Activated CD4-positive, alpha-beta memory T cell treated with anti-CD3 and anti-CD28 coated beads, Interleukin-2, amount 10 ng/mL, durations not matched to agents 7 days and 5 days (primary cell): Measurements from ENCODE around the gene CROCC. TPM values are rescaled to one million over a fixed set of nuclear protein-coding genes. Genes with fewer than 3 reads are reported as not detected.

ENCODE experiments used
- CTCF ChIA-PET: fragments of 350-600 bp; sonication (Branson Sonifier 250); formaldehyde crosslinking; loops from one replicate; lab custom pipeline; 2021; ENCODE audit warnings: antibody characterized with exemption, inconsistent platforms; lab: Charles Lee
- POLR2A ChIA-PET: fragments of 350-600 bp; sonication (Branson Sonifier 250); formaldehyde crosslinking; loops from one replicate; lab custom pipeline; 2021; ENCODE audit warnings: antibody characterized with exemption; lab: Charles Lee
- DNase-seq: peaks from one replicate; pipeline ENCODE4 v3.0.0-alpha.2; 2020
- H3K27ac Mint-ChIP-seq: one replicate; pipeline ENCODE4 v1.8.0; 2021; ENCODE audit warnings: mild to moderate bottlenecking, mixed read lengths
- H3K27me3 Mint-ChIP-seq: one replicate; pipeline ENCODE4 v1.8.0; 2021; ENCODE audit warnings: mixed read lengths
- H3K36me3 Mint-ChIP-seq: one replicate; pipeline ENCODE4 v1.8.0; 2021; ENCODE audit warnings: low read depth, mixed read lengths
- H3K4me1 Mint-ChIP-seq: one replicate; pipeline ENCODE4 v1.8.0; 2021; ENCODE audit warnings: mixed read lengths
- H3K4me3 Mint-ChIP-seq: one replicate; pipeline ENCODE4 v1.8.0; 2021; ENCODE audit warnings: mild to moderate bottlenecking, mixed read lengths
- H3K9me3 Mint-ChIP-seq: one replicate; pipeline ENCODE4 v1.8.0; 2021; ENCODE audit warnings: mixed read lengths
- total RNA-seq, 2 experiments: library from RNA; stranded (reverse); gene quantifications; one replicate each; pipeline ENCODE4 v1.2.3, GENCODE V29; 2021

CROCC gene
- total RNA-seq, 2 experiments from 2014 or later, result 18.3 to 18.8 TPM

GRCh38 chr1:17011092-17011438 lies 89.3 kb downstream of the CROCC start:
- Mint-ChIP-seq H3K4me3 (peak overlapping the region; percentile 85), H3K9me3 (no peaks in the 10 kb centered on the region), H3K27ac (peak overlapping the region; percentile 61), H3K36me3 (peaks cover 5% of the 10 kb centered on the region), H3K27me3 (peaks cover 9% of the 10 kb centered on the region), H3K4me1 (peaks cover 34% of the 10 kb centered on the region)
- ChIA-PET CTCF (interaction anchor here (1.0 kb wide), 1 partner anchor 49 kb away, joined by 3 read pairs; no protein-coding TSS in a partner anchor), POLR2A (interaction anchor here (1.2 to 1.5 kb wide), 3 partner anchors 11 to 106 kb away, joined by 5 to 8 read pairs (median 7); no protein-coding TSS in a partner anchor)
- DNase-seq, result no peak

DNA sequence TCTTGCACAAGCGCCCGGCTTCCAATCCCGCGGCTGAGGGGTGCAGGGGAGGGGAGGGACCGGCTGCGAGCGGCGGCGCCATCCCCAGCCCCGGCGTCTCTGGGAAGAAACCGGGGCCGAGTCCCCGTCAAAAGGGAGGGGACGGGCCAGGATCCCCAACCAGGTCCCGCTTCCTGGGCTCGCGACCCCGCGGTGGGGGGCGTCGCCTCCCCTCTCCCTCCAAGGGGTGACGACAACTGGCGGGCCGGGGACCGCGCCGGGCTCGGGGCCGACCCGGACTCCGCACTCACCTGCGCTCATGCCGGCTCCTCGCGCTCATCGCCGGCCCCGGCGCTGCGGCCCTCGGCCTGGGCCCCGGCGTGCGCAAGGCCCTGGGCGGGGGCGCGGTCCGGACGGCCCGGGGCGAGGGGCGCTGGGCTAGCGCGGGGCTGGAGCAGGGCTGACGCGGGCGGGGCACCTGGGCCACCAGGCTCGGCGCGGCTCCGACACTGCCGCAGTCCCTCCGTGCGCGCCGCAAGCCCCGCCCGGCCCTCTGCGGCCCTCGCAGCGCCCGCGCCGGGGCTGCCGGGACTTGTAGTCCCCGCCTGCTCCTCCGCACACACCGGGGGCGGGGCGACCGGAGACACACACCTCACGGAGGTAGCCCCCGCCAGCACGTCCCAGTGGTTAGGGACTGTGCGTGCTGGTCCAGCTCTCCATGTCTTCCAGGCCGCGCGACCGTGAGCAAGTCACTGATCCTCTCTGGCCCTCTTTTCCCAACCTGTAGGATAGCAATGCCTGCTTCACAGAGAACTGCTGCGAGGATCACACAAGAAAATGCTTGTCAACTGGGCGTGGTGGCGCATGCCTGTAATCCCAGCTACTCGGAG lies 89.9 kb downstream of the CROCC start, which contains the start of gene ATP13A2:
Gene ATP13A2 (minus strand): TSS at position 490 of the 869 bp plus-strand sequence. CDS start 190 bp downstream, at position 300.
- Mint-ChIP-seq H3K4me3 (peak within 1 kb of the TSS; percentile 85), H3K4me1 (peaks cover 34% of the 10 kb centered on the region), H3K36me3 (peaks cover 5% of the 10 kb centered on the region), H3K27ac (peak within 1 kb of the TSS; percentile 61), H3K27me3 (peaks cover 9% of the 10 kb centered on the region), H3K9me3 (no peaks in the 10 kb centered on the region)
- peak; percentile 87 for DNase-seq
- ChIA-PET POLR2A (interaction anchor here (1.0 kb wide), 1 partner anchor 11 kb away, joined by 3 read pairs; no protein-coding TSS in a partner anchor), CTCF (interaction anchor here (1.9 kb wide), 1 partner anchor 51 kb away, joined by 5 read pairs; no protein-coding TSS in a partner anchor)

- peak overlapping the region; percentile 4 for H3K4me3 Mint-ChIP-seq
- peaks cover 5% of the 10 kb centered on the region for H3K36me3 Mint-ChIP-seq
- H3K27me3 Mint-ChIP-seq, result peaks cover 9% of the 10 kb centered on the region
- H3K9me3 Mint-ChIP-seq, result no peaks in the 10 kb centered on the region
- ChIA-PET CTCF (interaction anchor here (0.7 to 1.9 kb wide), 2 partner anchors 33 to 52 kb away, joined by 3 to 5 read pairs; no protein-coding TSS in a partner anchor), POLR2A (interaction anchor here (1.0 kb wide), 1 partner anchor 108 kb away, joined by 4 read pairs; no protein-coding TSS in a partner anchor)
- H3K27ac Mint-ChIP-seq, result no peak overlapping the region
- no peak for DNase-seq
- H3K4me1 Mint-ChIP-seq, result peaks cover 34% of the 10 kb centered on the region
Observed at GRCh38 chr1:17012775-17013490, 91.2 kb downstream of the CROCC start.

DNA sequence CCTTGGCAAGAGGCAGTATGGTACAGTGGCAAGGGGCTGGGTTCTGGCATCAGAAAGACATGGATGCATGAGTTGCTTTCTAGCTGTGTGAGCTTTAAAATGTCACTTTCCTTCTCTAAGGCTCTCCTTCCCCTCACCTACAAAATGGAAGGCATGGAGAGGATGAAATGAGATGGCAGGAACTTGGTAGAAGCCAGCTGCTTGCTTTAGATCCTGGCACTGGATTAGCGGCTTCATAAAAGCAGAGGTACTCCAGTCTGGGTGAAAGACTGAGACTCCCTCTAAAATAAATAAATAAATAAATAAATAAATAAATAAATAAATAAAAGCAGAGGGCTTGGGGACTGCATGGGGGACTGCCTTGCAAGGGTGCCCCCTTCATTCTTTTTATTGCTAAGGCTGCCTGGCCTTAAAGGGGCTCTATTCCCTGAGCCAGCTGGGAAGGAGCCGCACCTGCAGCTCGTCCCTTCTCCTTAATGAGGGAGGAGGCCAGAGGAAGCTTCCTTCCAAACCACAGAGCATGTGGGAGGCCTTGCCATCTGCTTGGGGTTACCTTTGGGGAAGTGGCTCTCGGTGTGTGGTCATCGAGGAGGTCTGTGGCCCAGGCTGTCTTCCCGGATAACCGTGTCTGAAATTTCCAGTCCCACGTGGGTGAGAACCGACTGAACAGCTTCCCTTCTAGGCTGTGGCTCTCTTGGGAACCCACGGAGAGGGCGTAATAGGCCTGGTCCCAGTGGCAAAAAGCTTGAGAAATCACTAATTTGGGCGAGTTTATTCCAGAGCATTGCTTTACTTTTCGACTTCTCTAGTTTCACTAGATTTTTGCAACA lies 92.0 kb downstream of the CROCC start:
- Mint-ChIP-seq H3K27ac (no peak overlapping the region), H3K27me3 (peaks cover 9% of the 10 kb centered on the region)
- CTCF ChIA-PET, result interaction anchor here (0.7 to 1.9 kb wide), 2 partner anchors 32 to 53 kb away, joined by 3 to 5 read pairs; no protein-coding TSS in a partner anchor

GRCh38 chr1:17014671-17015567 lies 93.2 kb downstream of the CROCC start:
- Mint-ChIP-seq H3K9me3 (no peaks in the 10 kb centered on the region), H3K4me1 (peaks cover 42% of the 10 kb centered on the region), H3K4me3 (no peak overlapping the region), H3K36me3 (peaks cover 22% of the 10 kb centered on the region), H3K27ac (no peak overlapping the region), H3K27me3 (peaks cover 9% of the 10 kb centered on the region)
- ChIA-PET CTCF (no interaction called here), POLR2A (no interaction called here)
- no peak for DNase-seq

More for the DNA sequence above, 92.0 kb downstream of the CROCC start:
- H3K4me3 Mint-ChIP-seq, result no peak overlapping the region
- no peak for DNase-seq
- no peaks in the 10 kb centered on the region for H3K9me3 Mint-ChIP-seq
- peaks cover 10% of the 10 kb centered on the region for H3K36me3 Mint-ChIP-seq
- POLR2A ChIA-PET, result interaction anchor here (1.0 kb wide), 1 partner anchor 109 kb away, joined by 4 read pairs; no protein-coding TSS in a partner anchor
- H3K4me1 Mint-ChIP-seq, result peaks cover 39% of the 10 kb centered on the region

DNA sequence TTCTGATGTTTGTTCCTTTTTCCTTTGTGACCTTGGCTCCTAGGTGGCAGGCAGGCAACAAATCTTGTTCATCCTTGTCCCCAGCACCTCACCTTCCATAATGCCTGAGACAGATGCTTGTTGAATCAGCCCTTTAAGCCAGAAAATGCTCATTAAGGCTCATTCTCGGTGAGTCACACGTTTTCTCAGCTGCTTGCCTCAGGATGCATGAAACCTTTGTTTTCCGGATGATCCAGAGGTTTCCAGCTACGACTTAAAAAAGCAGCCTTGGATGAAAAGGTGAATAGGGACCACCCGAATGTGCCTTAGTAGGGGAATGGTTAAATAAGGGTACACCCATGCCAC lies 94.6 kb downstream of the CROCC start:
- Mint-ChIP-seq H3K27ac (no peak overlapping the region), H3K4me1 (peaks cover 32% of the 10 kb centered on the region), H3K9me3 (no peaks in the 10 kb centered on the region), H3K27me3 (peaks cover 9% of the 10 kb centered on the region), H3K36me3 (peaks cover 31% of the 10 kb centered on the region), H3K4me3 (no peak overlapping the region)
- POLR2A ChIA-PET, result no interaction called here
- DNase-seq, result no peak
- CTCF ChIA-PET, result no interaction called here

- ChIA-PET CTCF (interaction anchor here (0.6 to 0.7 kb wide), 2 partner anchors 32 to 99 kb away, joined by 3 to 4 read pairs; no protein-coding TSS in a partner anchor), POLR2A (no interaction called here)
- Mint-ChIP-seq H3K27me3 (peaks cover 5% of the 10 kb centered on the region), H3K4me3 (no peak overlapping the region), H3K27ac (no peak overlapping the region), H3K9me3 (no peaks in the 10 kb centered on the region), H3K4me1 (peaks cover 26% of the 10 kb centered on the region), H3K36me3 (peaks cover 36% of the 10 kb centered on the region)
- DNase-seq, result no peak
Observed at GRCh38 chr1:17017435-17017834, 95.7 kb downstream of the CROCC start.

GRCh38 chr1:17018849-17019248 lies 97.1 kb downstream of the CROCC start:
- POLR2A ChIA-PET, result no interaction called here
- no peak for DNase-seq
- Mint-ChIP-seq H3K4me3 (no peak overlapping the region), H3K27me3 (no peaks in the 10 kb centered on the region), H3K27ac (peak overlapping the region; percentile 66), H3K9me3 (no peaks in the 10 kb centered on the region), H3K36me3 (peaks cover 44% of the 10 kb centered on the region), H3K4me1 (peaks cover 19% of the 10 kb centered on the region)
- CTCF ChIA-PET, result interaction anchor here (0.8 to 1.0 kb wide), 2 partner anchors 27 to 58 kb away, joined by 3 read pairs; no protein-coding TSS in a partner anchor

GRCh38 chr1:17020502-17020901 lies 98.8 kb downstream of the CROCC start:
- H3K27me3 Mint-ChIP-seq, result no peaks in the 10 kb centered on the region
- H3K36me3 Mint-ChIP-seq, result peaks cover 51% of the 10 kb centered on the region
- H3K4me3 Mint-ChIP-seq, result no peak overlapping the region
- peaks cover 15% of the 10 kb centered on the region for H3K4me1 Mint-ChIP-seq
- no peaks in the 10 kb centered on the region for H3K9me3 Mint-ChIP-seq
- ChIA-PET CTCF (interaction anchor here (0.5 kb wide), 1 partner anchor 105 kb away, joined by 3 read pairs; no protein-coding TSS in a partner anchor), POLR2A (no interaction called here)
- no peak overlapping the region for H3K27ac Mint-ChIP-seq
- DNase-seq, result no peak

- peaks cover 15% of the 10 kb centered on the region for H3K4me1 Mint-ChIP-seq
- no peak overlapping the region for H3K4me3 Mint-ChIP-seq
- H3K27me3 Mint-ChIP-seq, result no peaks in the 10 kb centered on the region
- DNase-seq, result no peak
- ChIA-PET CTCF (interaction anchor here (1.4 to 1.6 kb wide), 2 partner anchors 24 to 70 kb away, joined by 5 read pairs; no protein-coding TSS in a partner anchor), POLR2A (interaction anchor here (1.4 to 1.8 kb wide), 2 partner anchors 10 to 11 kb away, joined by 3 to 5 read pairs; partner anchors contain the start of gene ATP13A2)
- peaks cover 51% of the 10 kb centered on the region for H3K36me3 Mint-ChIP-seq
- no peaks in the 10 kb centered on the region for H3K9me3 Mint-ChIP-seq
- no peak overlapping the region for H3K27ac Mint-ChIP-seq
Observed at GRCh38 chr1:17021896-17022295, 100.2 kb downstream of the CROCC start.
